Measurements from ENCODE around the gene CHN2. TPM values are rescaled to one million over a fixed set of nuclear protein-coding genes. Genes with fewer than 3 reads are reported as not detected.

The CHN2 gene
- total RNA-seq, 1 donor from 2014 or later = 5.7 TPM

- Histone ChIP-seq H3K27me3 (ENCODE audit: control insufficient read depth, insufficient read depth, low read length) (no peaks in the 10 kb centered on the region), H3K4me3 (ENCODE audit: low read depth, low read length) (no peak overlapping the region), H3K36me3 (ENCODE audit: control insufficient read depth, insufficient read depth, low read length) (no peaks in the 10 kb centered on the region)
- DNase-seq (ENCODE audit: low read depth) = no peak
- no peak for TF ChIP-seq CTCF (IDR thresholded peaks at IDR 0.05; ENCODE audit: insufficient read depth, low read length, poor library complexity, severe bottlenecking)
Observed at GRCh38 chr7:29214816-29215215, 20.2 kb downstream of the CHN2 start.

- H3K27me3 ChIP-seq (ENCODE audit: control insufficient read depth, insufficient read depth, low read length) = no peaks in the 10 kb centered on the region
- TF ChIP-seq CTCF (IDR thresholded peaks at IDR 0.05; ENCODE audit: insufficient read depth, low read length, poor library complexity, severe bottlenecking) = no peak
- DNase-seq (ENCODE audit: low read depth) = no peak
- no peaks in the 10 kb centered on the region for H3K36me3 ChIP-seq (ENCODE audit: control insufficient read depth, insufficient read depth, low read length)
- no peak overlapping the region for H3K4me3 ChIP-seq (ENCODE audit: low read depth, low read length)
Observed at GRCh38 chr7:29216128-29216527, 21.6 kb downstream of the CHN2 start.

- no peaks in the 10 kb centered on the region for H3K36me3 ChIP-seq (ENCODE audit: control insufficient read depth, insufficient read depth, low read length)
- DNase-seq (ENCODE audit: low read depth) = no peak
- H3K27me3 ChIP-seq (ENCODE audit: control insufficient read depth, insufficient read depth, low read length) = no peaks in the 10 kb centered on the region
- no peak for TF ChIP-seq CTCF (IDR thresholded peaks at IDR 0.05; ENCODE audit: insufficient read depth, low read length, poor library complexity, severe bottlenecking)
- H3K4me3 ChIP-seq (ENCODE audit: low read depth, low read length) = no peak overlapping the region
Observed at GRCh38 chr7:29217113-29217512, 22.5 kb downstream of the CHN2 start.

GRCh38 chr7:29224726-29225125, 30.2 kb downstream of the CHN2 start:
- no peak for DNase-seq (ENCODE audit: low read depth)
- H3K36me3 ChIP-seq (ENCODE audit: control insufficient read depth, insufficient read depth, low read length) = no peaks in the 10 kb centered on the region
- H3K4me3 ChIP-seq (ENCODE audit: low read depth, low read length) = no peak overlapping the region
- no peaks in the 10 kb centered on the region for H3K27me3 ChIP-seq (ENCODE audit: control insufficient read depth, insufficient read depth, low read length)
- no peak for TF ChIP-seq CTCF (IDR thresholded peaks at IDR 0.05; ENCODE audit: insufficient read depth, low read length, poor library complexity, severe bottlenecking)

- no peak for DNase-seq (ENCODE audit: low read depth)
- H3K36me3 ChIP-seq (ENCODE audit: control insufficient read depth, insufficient read depth, low read length) = no peaks in the 10 kb centered on the region
- H3K4me3 ChIP-seq (ENCODE audit: low read depth, low read length) = no peak overlapping the region
- TF ChIP-seq CTCF (IDR thresholded peaks at IDR 0.05; ENCODE audit: insufficient read depth, low read length, poor library complexity, severe bottlenecking) = no peak
- no peaks in the 10 kb centered on the region for H3K27me3 ChIP-seq (ENCODE audit: control insufficient read depth, insufficient read depth, low read length)
Observed at GRCh38 chr7:29228289-29229011, 33.9 kb downstream of the CHN2 start.

- H3K27me3 ChIP-seq (ENCODE audit: control insufficient read depth, insufficient read depth, low read length) = no peaks in the 10 kb centered on the region
- no peak for DNase-seq (ENCODE audit: low read depth)
- H3K4me3 ChIP-seq (ENCODE audit: low read depth, low read length) = no peak overlapping the region
- H3K36me3 ChIP-seq (ENCODE audit: control insufficient read depth, insufficient read depth, low read length) = no peaks in the 10 kb centered on the region
- TF ChIP-seq CTCF (IDR thresholded peaks at IDR 0.05; ENCODE audit: insufficient read depth, low read length, poor library complexity, severe bottlenecking) = no peak
Observed at GRCh38 chr7:29229066-29229465, 34.5 kb downstream of the CHN2 start.

Measured in kidney epithelial cell (primary cell).